GM03348 (cell line): ENCODE data around the gene FAM174C.
"Not testable (repeated sequence)": the region's sequence is repeated elsewhere in the genome, so short reads cannot be mapped to it uniquely, and the experiment has no call there.

ENCODE experiments used
- DNase-seq: peaks from one replicate; pipeline ENCODE4 v3.0.0; 2012; ENCODE audit warnings: low spot score

Gene FAM174C

DNA sequence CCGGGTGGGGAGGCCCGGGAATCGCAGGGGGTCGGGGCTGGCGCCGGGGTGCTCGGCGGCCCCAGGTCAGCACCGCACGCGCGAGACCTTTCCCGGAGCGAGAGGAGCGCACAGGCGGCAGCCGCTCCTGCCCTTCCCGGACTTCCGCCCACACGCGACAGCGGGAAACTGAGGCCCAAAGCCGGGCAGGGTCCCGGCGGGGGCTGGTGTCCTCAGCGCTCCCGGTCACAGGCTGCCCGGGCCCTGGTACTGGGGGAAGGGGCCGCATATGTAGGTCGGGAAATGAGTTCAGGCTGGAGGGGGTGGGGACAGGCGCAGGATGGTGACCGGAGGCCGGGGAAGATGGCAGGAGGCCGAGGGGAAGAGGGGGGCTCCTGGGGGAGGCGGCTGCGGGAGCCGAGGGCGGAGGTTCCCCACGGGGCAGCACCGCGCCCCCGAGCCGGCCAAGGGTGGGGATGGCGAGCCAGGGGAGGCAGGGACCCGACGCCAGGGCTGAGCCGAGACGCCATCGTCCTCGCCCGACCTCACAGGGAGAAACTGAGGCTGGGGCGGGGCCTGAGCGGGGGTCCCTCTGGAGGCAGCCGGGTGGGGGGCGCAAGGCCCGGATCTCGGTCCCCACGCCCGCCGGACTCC, 38.2 kb upstream of the FAM174C start:
- DNase-seq, result peak; percentile 67

- DNase-seq, result peak; percentile 82
These were observed 37.5 kb upstream of the FAM174C start, which contains the start of gene CBARP for GRCh38 chr19:1237754-1238368. TSS of gene CBARP (minus strand) at chr19:1238005. CDS start at chr19:1236100, 1,905 bp downstream.

GRCh38 chr19:1238369-1239303, 36.7 kb upstream of the FAM174C start:
- DNase-seq, result no peak

DNA sequence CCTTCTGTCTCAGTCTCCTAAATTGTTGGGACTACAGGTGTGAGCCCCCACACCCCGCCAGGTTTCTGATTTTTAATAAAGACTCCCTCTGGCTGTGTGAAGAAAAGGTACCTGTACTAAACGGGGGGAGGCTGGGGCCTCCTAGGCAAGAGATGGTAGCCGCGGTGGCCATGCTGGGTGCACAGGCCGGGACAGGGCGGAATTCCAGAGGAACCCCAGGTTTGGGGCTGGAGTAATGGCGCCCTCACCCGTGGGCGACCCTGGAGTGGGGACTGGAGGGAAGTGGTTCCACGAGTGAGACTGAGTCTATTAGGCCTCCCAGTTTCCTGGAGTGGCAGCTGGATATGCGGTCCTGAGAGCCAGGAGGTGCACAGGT, 35.9 kb upstream of the FAM174C start:
- DNase-seq, result no peak

GRCh38 chr19:1239796-1240737, 35.3 kb upstream of the FAM174C start:
- DNase-seq, result peak; percentile 99

DNA sequence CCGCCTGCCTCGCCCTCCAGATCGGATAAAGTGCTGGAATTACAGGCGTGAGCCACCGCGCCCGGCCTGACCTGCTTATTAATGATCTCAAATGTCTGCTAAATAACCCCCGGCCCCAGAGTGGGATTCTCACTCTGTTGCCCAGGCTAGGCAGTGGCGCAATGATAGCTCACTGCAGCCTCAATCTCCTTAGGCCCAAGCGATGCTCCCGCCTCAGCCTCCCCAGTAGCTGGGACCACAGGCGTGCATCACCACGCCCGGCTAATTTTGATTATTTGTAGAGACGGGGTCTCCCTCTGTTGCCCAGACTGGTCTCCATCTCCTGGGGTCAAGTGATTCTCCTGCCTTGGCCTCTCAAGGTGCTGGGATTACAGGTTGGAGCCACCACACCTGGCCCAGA, 34.4 kb upstream of the FAM174C start:
- no peak for DNase-seq

- peak; percentile 95 for DNase-seq
These were observed 33.8 kb upstream of the FAM174C start, which contains the start of gene ATP5F1D for GRCh38 chr19:1241417-1242095. TSS of gene ATP5F1D (plus strand) at chr19:1241751. CDS start at chr19:1241851, 100 bp downstream.

GRCh38 chr19:1243768-1244692, 31.3 kb upstream of the FAM174C start:
- peak; percentile 90 for DNase-seq

DNA sequence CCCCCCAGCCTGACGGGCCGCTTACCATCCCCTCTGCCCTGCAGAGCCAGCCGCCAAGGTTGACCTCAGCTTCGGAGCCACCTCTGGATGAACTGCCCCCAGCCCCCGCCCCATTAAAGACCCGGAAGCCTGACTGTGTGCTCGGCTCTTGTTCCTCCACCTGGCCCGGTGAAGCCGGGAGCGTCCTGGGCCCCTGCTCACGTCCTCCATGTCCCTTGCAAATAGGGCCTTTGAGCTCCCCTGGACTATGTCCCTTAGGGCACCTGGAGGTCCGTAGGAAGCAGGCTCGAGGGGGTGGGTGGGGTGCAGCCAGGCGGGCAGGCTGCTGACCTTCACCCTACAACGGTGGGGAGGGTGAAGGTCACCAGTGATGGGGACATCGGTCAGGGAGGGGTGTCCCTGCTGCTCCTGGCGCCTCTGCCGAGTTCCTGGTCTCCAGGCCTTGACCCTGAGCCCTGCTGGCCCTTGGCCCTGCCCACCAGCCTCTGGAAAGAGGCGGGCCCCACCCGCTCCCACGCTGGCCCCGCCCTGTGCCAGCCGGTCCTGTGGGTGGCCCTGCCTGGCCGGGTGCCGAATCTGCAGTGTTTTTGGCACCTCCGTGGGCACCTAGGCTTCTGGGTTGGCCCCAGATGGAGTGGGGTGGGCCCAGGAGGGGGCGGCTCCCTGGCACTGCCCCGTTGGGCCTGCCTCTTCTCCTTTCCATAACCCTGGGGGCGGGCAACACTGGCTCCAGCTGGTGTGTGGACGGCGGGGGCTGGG, 30.5 kb upstream of the FAM174C start:
- DNase-seq, result peak; percentile 44

- no peak for DNase-seq
These were observed 29.7 kb upstream of the FAM174C start for GRCh38 chr19:1245494-1246264.

- not testable (repeated sequence) for DNase-seq
These were observed 28.9 kb upstream of the FAM174C start for GRCh38 chr19:1246265-1247087.

DNA sequence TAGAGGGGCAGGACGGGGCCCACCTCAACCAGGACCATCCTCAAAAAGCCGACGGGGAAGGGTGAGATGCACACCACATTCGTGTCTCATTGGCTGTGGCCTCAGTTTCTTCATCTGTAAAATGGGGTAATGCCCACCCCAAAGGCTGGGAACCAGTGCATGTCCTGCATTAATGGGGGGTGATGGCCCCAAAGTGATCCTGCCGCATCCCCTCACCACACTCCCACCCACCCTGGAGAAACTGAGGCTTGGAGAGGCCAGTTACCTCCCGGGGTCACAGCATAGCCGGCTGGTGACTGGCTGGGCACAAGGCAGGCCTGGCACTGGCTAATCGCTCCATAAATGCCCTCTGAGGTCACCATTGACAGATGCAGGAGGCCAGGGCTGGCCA, 27.6 kb upstream of the FAM174C start:
- DNase-seq, result no peak

- peak; percentile 92 for DNase-seq
These were observed 27.1 kb upstream of the FAM174C start, which contains the start of gene MIDN for GRCh38 chr19:1248139-1248785. TSS of gene MIDN (plus strand) at chr19:1248583. CDS start at chr19:1250297, 1,714 bp downstream.

DNA sequence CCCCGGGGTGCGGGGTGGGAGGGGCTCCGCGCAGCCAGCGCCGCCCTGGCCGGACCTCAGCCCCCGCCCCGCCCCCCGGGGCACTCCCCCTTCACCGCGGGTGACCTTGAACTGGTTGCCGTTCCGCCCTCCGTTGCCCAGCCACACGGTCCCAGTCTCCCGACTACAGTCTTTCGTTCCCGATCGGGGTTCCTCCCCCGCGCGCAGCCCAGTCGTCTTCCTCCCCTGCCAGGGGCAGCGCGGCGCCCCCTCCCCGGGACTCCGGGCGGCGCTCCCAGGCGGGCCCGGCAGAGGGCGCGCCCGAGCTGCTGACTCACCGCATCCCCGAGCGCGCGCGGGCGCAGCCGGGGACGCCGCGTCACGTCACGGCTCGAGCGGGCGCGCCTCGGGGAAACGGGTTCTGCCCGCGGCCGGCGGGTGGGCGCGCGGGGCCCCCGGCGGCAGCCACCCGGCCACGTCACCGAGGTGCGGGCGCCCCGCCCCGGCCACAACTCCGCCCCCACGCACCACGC, 26.5 kb upstream of the FAM174C start:
- DNase-seq, result peak; percentile 87

DNA sequence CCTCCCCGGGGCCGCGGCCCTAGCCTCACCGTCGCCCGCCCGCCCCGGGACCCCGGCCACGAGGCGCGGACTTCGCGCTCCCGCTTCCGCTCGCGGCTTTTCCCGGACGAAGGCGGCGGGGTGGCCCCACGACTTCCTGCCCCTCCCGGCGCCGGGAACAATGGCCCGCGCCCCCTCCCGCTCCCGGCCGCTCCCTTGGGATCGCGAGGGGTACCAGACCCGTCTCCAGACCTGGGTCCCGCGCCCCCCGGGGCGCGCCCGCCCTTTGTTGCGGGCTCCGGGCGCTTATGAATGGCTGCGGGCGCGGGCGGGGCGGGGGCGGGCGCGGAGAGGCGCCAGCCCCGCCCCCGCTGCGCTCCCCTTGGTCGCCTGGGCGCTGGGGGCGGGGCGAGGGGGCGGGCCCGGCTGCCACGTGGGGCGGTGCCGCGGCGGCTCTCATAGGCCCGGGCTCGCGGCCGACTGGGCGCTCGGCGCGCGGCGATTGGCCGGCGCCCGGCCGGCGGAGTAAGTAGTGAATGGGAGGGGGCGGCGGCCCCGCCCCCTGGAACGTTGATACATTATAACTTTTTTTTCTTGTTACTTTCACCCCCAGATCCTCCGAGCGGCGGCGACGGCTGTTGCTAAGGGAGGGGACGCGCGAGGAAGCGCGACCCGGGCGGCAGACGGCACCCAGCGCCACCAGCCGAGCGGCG, 25.9 kb upstream of the FAM174C start:
- peak; percentile 95 for DNase-seq

DNA sequence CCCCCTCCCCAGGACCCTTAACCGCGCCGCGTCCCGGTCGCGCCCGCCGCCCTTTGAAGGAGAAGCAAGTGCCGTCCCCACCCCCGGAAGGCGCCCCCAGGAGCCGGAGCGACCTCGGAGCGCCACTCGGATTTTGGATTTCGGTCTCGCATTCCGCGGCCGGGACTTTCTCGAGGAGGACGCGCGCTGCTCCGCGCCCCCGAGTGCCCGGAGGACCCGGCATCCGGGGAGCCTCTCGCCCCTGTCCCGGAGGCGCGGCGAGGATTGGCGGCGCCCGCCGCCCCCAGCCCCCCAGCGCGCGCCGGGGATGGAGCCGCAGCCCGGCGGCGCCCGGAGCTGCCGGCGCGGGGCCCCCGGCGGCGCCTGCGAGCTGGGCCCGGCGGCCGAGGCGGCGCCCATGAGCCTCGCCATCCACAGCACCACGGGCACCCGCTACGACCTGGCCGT, 25.3 kb upstream of the FAM174C start:
- DNase-seq, result no peak
